Upper lobe of right lung (tissue), 1 donor: ENCODE measurements around the gene MYO1B. TPM values are rescaled to one million over a fixed set of nuclear protein-coding genes. Genes with fewer than 3 reads are reported as not detected.
A peak's percentile ranks its signal among the peaks of the same experiment; 100 is the strongest.

Experiments used
- ATAC-seq: fragments of 200-7000 bp; cut with Tn5 transposase; one replicate; pipeline ENCODE4 v1.9.1; 2020; ENCODE audit warnings: mild to moderate bottlenecking, moderate library complexity
- DNase-seq: peaks from one replicate; pipeline ENCODE4 v3.0.0-alpha.2; 2020
- H3K27ac ChIP-seq: fragments of 200-600 bp; one replicate; pipeline ENCODE4 v1.8.0; 2022
- H3K27me3 ChIP-seq: fragments of 200-600 bp; one replicate; pipeline ENCODE4 v1.8.0; 2022; ENCODE audit warnings: mild to moderate bottlenecking
- H3K36me3 ChIP-seq: fragments of 200-600 bp; one replicate; pipeline ENCODE4 v1.8.0; 2022
- H3K4me1 ChIP-seq: fragments of 200-600 bp; one replicate; pipeline ENCODE4 v1.8.0; 2022
- H3K4me3 ChIP-seq: fragments of 200-600 bp; one replicate; pipeline ENCODE4 v1.8.0; 2022; ENCODE audit warnings: mild to moderate bottlenecking
- H3K9me3 ChIP-seq: fragments of 200-600 bp; one replicate; pipeline ENCODE4 v1.8.0; 2022
- intact Hi-C: fragments of 100-400 bp; cut with DNase I; formaldehyde crosslinking; loops from one replicate; pipeline ENCODE4 v1.11.0; 2022
- total RNA-seq: library from RNA; stranded (reverse); fragmentation: NEBNext Ultra II Directional; extraction: Animal tissue kit (Norgen Biotek cat#: 25700); gene quantifications from one replicate; pipeline ENCODE4 v1.2.1, GENCODE V29; 2021
- TF ChIP-seq, protein P1 (sequence below): fragments of 200-600 bp; IDR thresholded peaks from one replicate; pipeline ENCODE4 v1.8.0; 2022; ENCODE audit warnings: antibody characterized with exemption
- donor health status: DM: no; HTN: yes; CAD: no; lungs with severe emphysema.

MYO1B gene
- total RNA-seq, 1 donor from 2014 or later, result 231 TPM

DNA sequence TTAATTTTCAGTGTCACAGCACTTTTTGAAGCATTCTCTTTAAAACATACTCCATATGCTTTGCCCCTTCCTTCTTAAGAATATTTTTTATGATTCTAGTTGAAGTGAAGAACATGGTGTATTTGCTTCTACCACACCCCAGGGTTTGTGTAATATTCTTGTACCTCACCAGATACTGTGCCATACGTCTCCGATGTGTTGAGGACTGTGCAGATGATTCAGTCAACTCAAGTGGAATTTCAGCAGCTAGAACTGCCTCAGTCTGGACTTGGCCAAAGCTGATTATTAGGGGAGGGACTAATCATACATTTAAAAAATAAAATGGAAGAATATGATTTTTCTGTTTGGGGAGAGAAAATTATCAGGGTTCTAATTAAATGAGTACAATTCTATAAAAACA, 115.7 kb downstream of the MYO1B start:
- H3K27me3 ChIP-seq, result no peaks in the 10 kb centered on the region
- H3K27ac ChIP-seq, result no peak overlapping the region
- no peaks in the 10 kb centered on the region for H3K9me3 ChIP-seq
- TF ChIP-seq, protein P1, sequence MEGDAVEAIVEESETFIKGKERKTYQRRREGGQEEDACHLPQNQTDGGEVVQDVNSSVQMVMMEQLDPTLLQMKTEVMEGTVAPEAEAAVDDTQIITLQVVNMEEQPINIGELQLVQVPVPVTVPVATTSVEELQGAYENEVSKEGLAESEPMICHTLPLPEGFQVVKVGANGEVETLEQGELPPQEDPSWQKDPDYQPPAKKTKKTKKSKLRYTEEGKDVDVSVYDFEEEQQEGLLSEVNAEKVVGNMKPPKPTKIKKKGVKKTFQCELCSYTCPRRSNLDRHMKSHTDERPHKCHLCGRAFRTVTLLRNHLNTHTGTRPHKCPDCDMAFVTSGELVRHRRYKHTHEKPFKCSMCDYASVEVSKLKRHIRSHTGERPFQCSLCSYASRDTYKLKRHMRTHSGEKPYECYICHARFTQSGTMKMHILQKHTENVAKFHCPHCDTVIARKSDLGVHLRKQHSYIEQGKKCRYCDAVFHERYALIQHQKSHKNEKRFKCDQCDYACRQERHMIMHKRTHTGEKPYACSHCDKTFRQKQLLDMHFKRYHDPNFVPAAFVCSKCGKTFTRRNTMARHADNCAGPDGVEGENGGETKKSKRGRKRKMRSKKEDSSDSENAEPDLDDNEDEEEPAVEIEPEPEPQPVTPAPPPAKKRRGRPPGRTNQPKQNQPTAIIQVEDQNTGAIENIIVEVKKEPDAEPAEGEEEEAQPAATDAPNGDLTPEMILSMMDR, result no peak
- no peak overlapping the region for H3K4me3 ChIP-seq
- H3K36me3 ChIP-seq, result peaks cover 31% of the 10 kb centered on the region
- ATAC-seq (peak; percentile 67), DNase-seq (no peak)
- intact Hi-C loops, result no loop called here
- H3K4me1 ChIP-seq, result peaks cover 6% of the 10 kb centered on the region

DNA sequence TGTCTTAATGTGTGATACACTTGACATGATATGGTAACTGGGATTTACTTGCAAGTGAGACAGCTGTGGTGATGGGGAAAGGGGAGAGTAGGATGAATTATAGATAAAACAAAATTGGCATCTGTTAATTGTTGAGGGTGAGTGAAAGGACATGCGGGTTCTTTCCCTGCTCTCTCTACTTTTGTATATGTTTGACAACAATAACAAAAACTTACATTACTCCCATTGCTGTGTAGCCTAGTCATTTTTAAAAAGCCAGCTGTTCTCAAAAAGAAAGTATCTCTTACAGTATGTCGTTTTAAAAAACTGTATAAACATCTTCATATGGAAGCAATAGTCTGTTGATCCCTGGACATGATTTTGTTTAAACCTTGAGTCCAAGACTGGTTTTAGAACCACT, 117.6 kb downstream of the MYO1B start:
- Histone ChIP-seq H3K4me1 (peaks cover 13% of the 10 kb centered on the region), H3K27me3 (no peaks in the 10 kb centered on the region), H3K9me3 (no peaks in the 10 kb centered on the region), H3K27ac (peak overlapping the region; percentile 1), H3K4me3 (no peak overlapping the region), H3K36me3 (peaks cover 45% of the 10 kb centered on the region)
- no peak for ATAC-seq
- intact Hi-C loops, result no loop called here
- no peak for DNase-seq
- TF ChIP-seq, protein P1, result no peak

DNA sequence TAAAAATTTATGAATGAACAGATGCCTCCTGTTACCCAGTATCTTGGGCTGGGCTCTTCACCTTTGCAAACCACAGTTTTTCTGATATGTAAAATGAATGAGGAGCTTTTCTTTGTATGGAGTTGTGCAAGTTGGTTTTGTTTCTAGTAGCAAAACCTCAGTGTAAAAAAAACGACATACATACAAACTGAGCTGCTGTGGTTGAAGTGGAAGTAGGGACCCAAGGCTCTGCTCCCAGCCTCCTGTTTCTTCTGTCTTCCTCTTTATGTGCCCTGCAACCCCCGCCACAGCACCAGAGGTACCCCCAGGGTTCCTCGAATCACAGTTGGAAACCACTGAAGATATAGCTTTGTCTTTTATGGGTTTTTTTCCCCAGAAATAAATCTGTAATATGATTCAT, 118.1 kb downstream of the MYO1B start:
- no peak overlapping the region for H3K27ac ChIP-seq
- DNase-seq, result no peak
- H3K4me1 ChIP-seq, result peaks cover 13% of the 10 kb centered on the region
- no peak overlapping the region for H3K4me3 ChIP-seq
- no peak for ATAC-seq
- H3K27me3 ChIP-seq, result no peaks in the 10 kb centered on the region
- intact Hi-C loops, result no loop called here
- H3K9me3 ChIP-seq, result no peaks in the 10 kb centered on the region
- TF ChIP-seq, protein P1, result no peak
- H3K36me3 ChIP-seq, result peaks cover 49% of the 10 kb centered on the region

DNA sequence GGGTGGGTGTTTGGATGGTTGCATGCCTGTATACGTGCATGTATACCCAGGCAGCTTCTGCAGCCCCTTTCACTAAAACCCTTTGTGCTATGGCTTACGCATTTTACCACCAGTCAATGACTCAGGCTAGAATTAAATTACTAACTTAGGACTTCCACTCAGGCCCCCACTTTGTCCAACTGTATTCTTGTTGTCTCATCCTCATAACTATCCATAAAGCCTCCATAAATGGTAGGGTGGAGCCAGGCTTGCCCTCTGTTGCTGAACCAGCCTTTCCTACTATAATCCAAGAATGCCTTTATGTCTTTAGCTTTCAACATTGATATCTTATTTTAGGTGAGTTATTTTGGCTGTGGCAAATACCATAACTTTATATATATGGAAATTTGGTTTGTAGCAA, 119.9 kb downstream of the MYO1B start:
- ATAC-seq, result no peak
- Histone ChIP-seq H3K9me3 (no peaks in the 10 kb centered on the region), H3K27ac (no peak overlapping the region), H3K36me3 (peaks cover 49% of the 10 kb centered on the region), H3K4me3 (no peak overlapping the region), H3K4me1 (peaks cover 7% of the 10 kb centered on the region), H3K27me3 (no peaks in the 10 kb centered on the region)
- DNase-seq, result no peak
- TF ChIP-seq, protein P1, result no peak
- intact Hi-C loops, result no loop called here

DNA sequence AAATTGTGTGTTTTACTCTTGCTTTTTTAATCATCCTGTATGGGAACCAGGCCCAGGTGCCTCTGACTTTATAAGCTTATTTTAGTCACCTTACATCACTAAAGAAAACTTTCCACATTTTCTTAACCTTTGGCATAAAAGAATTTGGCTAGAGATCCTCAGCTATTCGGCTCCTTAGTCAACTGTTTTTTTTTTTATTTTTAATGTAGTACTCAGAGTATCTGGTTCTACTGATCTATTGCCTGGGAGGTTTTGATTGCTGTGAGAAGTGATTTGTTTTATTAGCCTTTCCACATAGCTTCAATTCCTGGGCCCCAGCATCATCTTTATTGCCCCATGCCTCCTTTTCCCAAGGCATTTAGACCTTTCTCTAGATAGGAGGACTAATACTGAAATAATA, 121.0 kb downstream of the MYO1B start:
- no peak overlapping the region for H3K27ac ChIP-seq
- ATAC-seq, result no peak

DNA sequence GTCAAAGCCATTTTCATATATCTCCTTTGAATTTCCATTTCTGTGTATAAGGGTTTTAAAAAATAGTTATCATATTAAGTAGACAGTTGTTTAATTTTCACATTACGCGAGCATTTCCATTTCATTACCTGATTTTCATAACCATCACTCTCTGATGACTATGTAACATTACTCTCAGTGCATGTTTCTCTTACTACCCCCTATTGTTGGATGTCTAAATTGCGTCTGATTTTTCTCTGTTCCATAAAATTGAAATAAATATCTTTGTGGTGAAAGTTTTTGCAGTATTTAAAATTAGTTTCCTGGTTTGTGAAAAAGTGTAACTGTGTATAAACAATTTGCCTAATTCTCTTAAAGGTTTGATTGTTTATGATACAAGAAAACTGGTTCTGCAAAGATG, 123.8 kb downstream of the MYO1B start:
- Histone ChIP-seq H3K27me3 (no peaks in the 10 kb centered on the region), H3K27ac (no peak overlapping the region), H3K4me1 (peaks cover 7% of the 10 kb centered on the region), H3K9me3 (no peaks in the 10 kb centered on the region), H3K36me3 (peaks cover 46% of the 10 kb centered on the region), H3K4me3 (no peak overlapping the region)
- ATAC-seq (no peak), DNase-seq (no peak)
- intact Hi-C loops, result no loop called here
- TF ChIP-seq, protein P1, result peak; percentile 30

More for the DNA sequence above, 121.0 kb downstream of the MYO1B start:
- peaks cover 57% of the 10 kb centered on the region for H3K36me3 ChIP-seq
- no peak for DNase-seq
- H3K4me1 ChIP-seq, result peaks cover 7% of the 10 kb centered on the region
- no peaks in the 10 kb centered on the region for H3K9me3 ChIP-seq
- intact Hi-C loops, result no loop called here
- TF ChIP-seq, protein P1, result no peak
- no peaks in the 10 kb centered on the region for H3K27me3 ChIP-seq
- no peak overlapping the region for H3K4me3 ChIP-seq
